Heart right ventricle (tissue), 16 donors: ENCODE measurements around the gene TTC1. TPM values are rescaled to one million over a fixed set of nuclear protein-coding genes. Genes with fewer than 3 reads are reported as not detected.
"Not testable (repeated sequence)": the region's sequence is repeated elsewhere in the genome, so short reads cannot be mapped to it uniquely, and the experiment has no call there.

Experiments
- ATAC-seq, 8 donors: fragments of 200-7000 bp; cut with Tn5 transposase; one replicate each; pipeline ENCODE4 v1.9.1; 2020; ENCODE audit warnings: mild to moderate bottlenecking in 8 of 8, moderate library complexity in 8 of 8, moderate number of reproducible peaks in 1 of 8
- DNase-seq, 2 donors: peaks; one replicate each; pipeline ENCODE4 v3.0.0-alpha.2; 2020
- H3K27ac ChIP-seq, 10 donors: fragments of 200-600 bp; sonication (generic) in 2 of 10; one replicate each; pipeline versions ENCODE4 v1.5.0 to v1.8.0; 2020 to 2022; ENCODE audit warnings: mild to moderate bottlenecking in 3 of 10
- H3K27me3 ChIP-seq, 7 donors: fragments of 200-600 bp; one replicate each; pipeline ENCODE4 v1.8.0; 2021 to 2022; ENCODE audit warnings: mild to moderate bottlenecking in 2 of 7
- H3K36me3 ChIP-seq, 9 donors: fragments of 200-600 bp; sonication (generic) in 1 of 9; one replicate each; pipeline versions ENCODE4 v1.5.0 to v1.8.0; 2020 to 2022; ENCODE audit warnings: mild to moderate bottlenecking in 2 of 9
- H3K4me1 ChIP-seq, 9 donors: fragments of 200-600 bp; sonication (generic) in 1 of 9; one replicate each; pipeline versions ENCODE4 v1.5.0 to v1.8.0; 2020 to 2022; ENCODE audit warnings: mild to moderate bottlenecking in 4 of 9
- H3K4me3 ChIP-seq, 10 donors: fragments of 200-600 bp; sonication (generic) in 2 of 10; one replicate each; pipeline versions ENCODE4 v1.5.0 to v1.8.0; 2020 to 2022; ENCODE audit warnings: mild to moderate bottlenecking in 7 of 10, moderate library complexity in 2 of 10
- H3K9me3 ChIP-seq, 11 donors: fragments of 200-600 bp in 10 of 11; sonication (generic) in 2 of 11; one replicate each; pipeline versions ENCODE4 v1.5.0 to v1.8.0; 2013 to 2022; ENCODE audit warnings: mild to moderate bottlenecking in 2 of 11, control low read depth in 1 of 11, moderate library complexity in 1 of 11
- WGBS, 2 donors: extraction: QIAGEN DNeasy Blood & Tissue Kit; methylation state at CpG; one replicate each; pipeline ENCODE4 v1.1.7; 2013; ENCODE audit warnings: inconsistent platforms in 1 of 2; 5-methylcytosine and 5-hydroxymethylcytosine counted together
- intact Hi-C, 10 donors: fragments of 100-400 bp; cut with DNase I; formaldehyde crosslinking; loops; one replicate each; pipeline versions ENCODE4 v1.11.1 to v1.14.2; 2022
- polyA plus RNA-seq, 2 donors: library from polyadenylated mRNA; stranded (reverse); fragments of 200-250 nt; gene quantifications; one replicate each; pipeline ENCODE4 v1.2.3, GENCODE V29; 2013
- total RNA-seq, 10 donors: library from RNA; stranded (reverse); fragmentation: NEBNext Ultra II Directional in 3 of 10; extraction: Animal tissue kit (Norgen Biotek cat#: 25700) in 3 of 10; gene quantifications; one replicate each; pipeline versions ENCODE4 v1.2.1 to v1.2.4, GENCODE V29; 2021 to 2023
- TF ChIP-seq, protein P1 (sequence below), 9 donors: fragments of 200-600 bp; sonication (generic) in 2 of 9; IDR thresholded peaks; one replicate each; pipeline versions ENCODE4 v1.5.0 to v1.8.0; 2021 to 2022; ENCODE audit warnings: antibody characterized with exemption in 9 of 9, mild to moderate bottlenecking in 5 of 9, moderate library complexity in 1 of 9
- donor health status: Arrhythmogenic right ventricular cardiomyopathy.
- donor health status: ischemic (EF 13 %, LVEDD 7.1; RV severe dilation, severe dysfunction).
- donor health status: healthy with polysubstance abuse.
- donor health status: DM: no; HTN: yes; CAD: no.
- donor health status: DM: no; HTN: no; CAD: no.
- donor health status: ischemic (EF 25% LVEDD 6.9; RV normal size, moderate dysfunction).
- donor health status: ischemic (EF 25% LVEDD 5.7; RV mildly dilated, moderate dysfunction).
- donor health status: healthy.
- donor health status: DM: yes; HTN: yes; CAD: no.
- donor health status: Ischemic cardiomyopathy.
- donor health status: ischemic (EF 35%, LVEDD 5.7; RV mildly dilated, moderate dysfunction).
- donor health status: nonischemic (EF 11% LVEDD 7.7; RV severe dilation, severe dysfunction).
- donor health status: DM: yes; HTN: yes; CAD: no.
- donor health status: PGD.
- donor health status: ischemic (EF 29% LVEDD 5.4; RV normal size, mild dysfunction).
- donor health status: nonischemic (EF 23%, LVEDD 6.1; RV moderate dilation, normal function).

Gene TTC1
- total and polyA plus RNA-seq, 12 donors = 52.0 to 125 (median 82.3) TPM

DNA sequence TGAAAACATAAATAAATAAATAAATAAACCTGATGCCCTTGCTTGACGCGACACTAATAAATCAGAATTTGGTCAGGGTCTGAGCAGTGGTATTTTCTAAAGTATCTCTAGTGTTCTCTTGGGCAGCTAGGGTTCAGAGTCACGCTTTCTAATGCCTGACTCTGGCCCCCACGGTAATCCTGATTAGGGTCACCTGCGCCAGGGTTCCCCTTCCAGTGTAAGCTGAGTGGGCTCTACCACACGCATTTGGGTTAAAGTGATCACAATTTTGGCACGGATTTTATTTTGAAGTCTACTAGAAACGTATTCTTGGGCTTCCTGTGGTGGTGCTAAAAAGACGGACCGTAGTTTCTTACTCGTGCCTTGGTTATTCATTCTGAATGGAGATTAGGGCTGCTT is 651 bp downstream of the TTC1 start:
- peak in 3 of 8 donors; percentile 5 to 8 (median 6) for ATAC-seq
- 3 to 4% methylated on average over 11 of the region's 11 CpGs for WGBS, 2 donors
- H3K27me3 ChIP-seq = no peaks in the 10 kb centered on the region

DNA sequence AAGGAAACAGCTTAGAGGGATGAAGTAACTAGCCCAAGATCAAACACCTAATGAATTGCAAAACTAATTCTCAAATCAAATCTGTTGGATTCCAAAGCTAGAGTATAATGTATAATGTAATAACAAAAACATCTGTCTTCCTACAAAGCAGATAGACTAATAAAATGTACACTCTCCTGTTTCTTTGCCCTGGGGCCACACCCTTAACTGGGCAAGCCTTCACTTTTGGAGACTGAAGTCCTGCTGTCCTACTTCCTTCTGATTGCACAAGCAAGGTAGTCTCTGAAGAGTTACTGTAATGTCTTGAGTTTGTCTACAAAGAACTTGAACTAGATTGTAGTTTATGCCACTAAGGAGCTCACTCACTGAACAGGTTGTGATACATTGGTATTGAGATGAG is 2.5 kb downstream of the TTC1 start:
- intact Hi-C loops = no loop called here
- Histone ChIP-seq H3K36me3 (peaks cover 0 to 61% (median 18%) of the 10 kb centered on the region in 9 donors), H3K27ac (no peak overlapping the region), H3K9me3 (no peaks in the 10 kb centered on the region), H3K4me1 (peaks cover 0 to 30% (median 20%) of the 10 kb centered on the region in 9 donors), H3K27me3 (no peaks in the 10 kb centered on the region), H3K4me3 (no peak overlapping the region)
- DNase-seq (no peak), ATAC-seq (no peak)
- TF ChIP-seq, protein P1, sequence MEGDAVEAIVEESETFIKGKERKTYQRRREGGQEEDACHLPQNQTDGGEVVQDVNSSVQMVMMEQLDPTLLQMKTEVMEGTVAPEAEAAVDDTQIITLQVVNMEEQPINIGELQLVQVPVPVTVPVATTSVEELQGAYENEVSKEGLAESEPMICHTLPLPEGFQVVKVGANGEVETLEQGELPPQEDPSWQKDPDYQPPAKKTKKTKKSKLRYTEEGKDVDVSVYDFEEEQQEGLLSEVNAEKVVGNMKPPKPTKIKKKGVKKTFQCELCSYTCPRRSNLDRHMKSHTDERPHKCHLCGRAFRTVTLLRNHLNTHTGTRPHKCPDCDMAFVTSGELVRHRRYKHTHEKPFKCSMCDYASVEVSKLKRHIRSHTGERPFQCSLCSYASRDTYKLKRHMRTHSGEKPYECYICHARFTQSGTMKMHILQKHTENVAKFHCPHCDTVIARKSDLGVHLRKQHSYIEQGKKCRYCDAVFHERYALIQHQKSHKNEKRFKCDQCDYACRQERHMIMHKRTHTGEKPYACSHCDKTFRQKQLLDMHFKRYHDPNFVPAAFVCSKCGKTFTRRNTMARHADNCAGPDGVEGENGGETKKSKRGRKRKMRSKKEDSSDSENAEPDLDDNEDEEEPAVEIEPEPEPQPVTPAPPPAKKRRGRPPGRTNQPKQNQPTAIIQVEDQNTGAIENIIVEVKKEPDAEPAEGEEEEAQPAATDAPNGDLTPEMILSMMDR (IDR thresholded peaks at IDR 0.05) = no peak

More for the DNA sequence above, 651 bp downstream of the TTC1 start:
- Histone ChIP-seq H3K9me3 (no peaks in the 10 kb centered on the region), H3K36me3 (peaks cover 0 to 42% (median 14%) of the 10 kb centered on the region in 9 donors), H3K4me1 (peaks cover 0 to 30% (median 20%) of the 10 kb centered on the region in 9 donors), H3K27ac (peak overlapping the region in 9 of 10 donors; percentile 70 to 89 (median 84)), H3K4me3 (peak overlapping the region; percentile 42 to 96 (median 77))
- TF ChIP-seq, protein P1 (IDR thresholded peaks at IDR 0.05) = no peak
- DNase-seq = no peak
- intact Hi-C loops = no loop called here

DNA sequence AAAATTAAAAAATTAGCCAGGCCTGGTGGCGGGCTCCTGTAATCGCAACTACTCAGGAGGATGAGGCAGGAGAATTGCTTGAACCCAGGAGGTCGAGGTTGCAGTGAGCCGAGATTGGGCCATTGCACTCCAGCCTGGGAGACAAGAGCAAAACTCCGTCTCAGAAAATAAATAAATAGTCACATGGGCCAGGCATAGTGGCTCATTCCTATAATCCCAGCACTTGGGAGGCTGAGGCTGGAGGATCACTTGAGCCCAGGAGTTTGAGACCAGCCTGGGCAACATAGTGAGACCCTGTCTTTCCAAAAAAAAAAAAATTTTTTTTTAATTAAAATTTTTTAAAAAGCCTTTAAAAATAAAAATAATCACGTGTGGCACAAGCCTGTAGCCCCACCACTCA is 5.3 kb downstream of the TTC1 start:
- ATAC-seq, H3K27ac ChIP-seq, H3K27me3 ChIP-seq, H3K4me3 ChIP-seq, H3K9me3 ChIP-seq, intact Hi-C loops, DNase-seq: not testable (repeated sequence)
- peaks cover 0 to 26% (median 20%) of the 10 kb centered on the region in 9 donors for H3K4me1 ChIP-seq
- H3K36me3 ChIP-seq = peaks cover 0 to 84% (median 18%) of the 10 kb centered on the region in 9 donors
- 95 to 97% methylated on average over 6 of the region's 6 CpGs for WGBS, 2 donors

DNA sequence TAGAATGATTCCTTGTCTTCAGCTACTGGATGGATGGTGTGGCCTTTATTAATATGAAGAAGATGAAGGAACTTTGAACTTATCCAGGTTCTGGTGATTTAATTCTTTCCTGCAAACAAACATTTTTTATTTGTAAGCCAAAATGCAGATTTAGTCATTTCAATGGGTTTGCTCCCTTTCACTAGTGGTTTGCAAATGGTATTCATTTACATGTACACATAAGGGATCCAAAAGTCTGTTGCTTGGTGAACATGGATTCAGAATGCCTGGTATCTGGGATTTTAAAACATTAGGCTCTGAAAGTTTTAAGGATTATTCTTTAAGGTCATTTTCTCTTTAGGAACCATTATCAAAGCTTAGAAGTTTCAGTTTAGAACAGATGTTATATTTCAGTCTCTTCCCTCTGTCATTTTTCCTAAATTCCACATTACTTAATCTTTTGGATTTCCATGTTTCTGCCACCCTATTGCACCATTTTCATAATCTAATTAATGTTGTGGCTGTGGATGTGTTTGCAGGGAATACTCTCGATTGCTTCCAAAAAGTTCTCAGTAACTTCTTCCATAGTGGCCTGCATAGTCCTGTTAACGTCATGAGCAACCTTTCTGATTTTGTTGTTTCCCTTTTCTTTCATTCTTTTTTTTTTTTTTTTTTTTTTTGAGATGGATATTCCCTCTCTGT is 10.1 kb downstream of the TTC1 start:
- TF ChIP-seq, protein P1 (IDR thresholded peaks at IDR 0.05) = no peak
- no peak overlapping the region for H3K4me3 ChIP-seq
- H3K27ac ChIP-seq = no peak overlapping the region
- DNase-seq = no peak
- no peaks in the 10 kb centered on the region for H3K27me3 ChIP-seq
- H3K9me3 ChIP-seq = no peaks in the 10 kb centered on the region
- intact Hi-C loops = no loop called here
- no peak for ATAC-seq
- H3K36me3 ChIP-seq = peaks cover 0 to 72% (median 9%) of the 10 kb centered on the region in 9 donors
- H3K4me1 ChIP-seq = peaks cover 0 to 26% (median 6%) of the 10 kb centered on the region in 9 donors
- 86 to 88% methylated on average over 2 of the region's 2 CpGs for WGBS, 2 donors

DNA sequence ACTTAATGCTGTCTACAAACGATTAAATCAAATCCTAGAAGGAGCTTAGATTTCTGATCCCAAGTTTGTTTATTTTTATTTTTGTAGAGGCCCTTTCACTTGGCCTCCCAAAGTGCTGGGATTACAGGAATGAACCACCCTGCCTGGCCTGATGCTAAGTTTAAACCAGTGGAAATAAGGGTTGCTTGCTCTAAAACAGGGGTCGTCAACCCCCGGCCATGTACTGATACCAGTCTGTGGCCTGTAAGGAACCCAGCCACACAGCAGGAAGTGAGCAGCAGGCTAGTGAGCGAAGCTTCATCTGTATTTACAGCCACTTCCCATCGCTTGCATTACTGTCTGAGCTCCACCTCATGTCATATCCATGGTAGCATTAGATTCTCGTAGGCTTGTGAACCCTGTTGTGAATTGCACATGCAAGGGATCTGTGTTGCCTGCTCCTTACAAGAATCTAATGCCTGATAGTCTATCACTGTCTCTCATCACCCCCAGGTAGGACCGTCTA is 11.4 kb downstream of the TTC1 start:
- Histone ChIP-seq H3K4me1 (peaks cover 0 to 28% (median 6%) of the 10 kb centered on the region in 9 donors), H3K4me3 (no peak overlapping the region), H3K36me3 (peaks cover 0 to 72% (median 16%) of the 10 kb centered on the region in 9 donors), H3K27ac (no peak overlapping the region), H3K9me3 (no peaks in the 10 kb centered on the region), H3K27me3 (no peaks in the 10 kb centered on the region)
- ATAC-seq (no peak), DNase-seq (no peak)
- intact Hi-C loops = loop anchor here in 8 of 10 donors (2.0 to 10.0 kb wide), 10 partner anchors 94 to 372 kb away; partner anchors contain the start of gene PWWP2A (in 3 of the 8)
- WGBS, 2 donors = 75 to 76% methylated on average over 7 of the region's 7 CpGs
- TF ChIP-seq, protein P1 (IDR thresholded peaks at IDR 0.05) = no peak
